Stimulated activated naive B cell treated with anti-CD40 and anti-IgM and Interleukin-4, amounts not matched to agents 10 μg/mL and 1 μg/mL and 100 μg/mL, for 72 hours (primary cell): ENCODE results near the gene PLA2G2E.
A peak's percentile ranks its signal among the peaks of the same experiment; 100 is the strongest.
"Not testable (repeated sequence)": the region's sequence is repeated elsewhere in the genome, so short reads cannot be mapped to it uniquely, and the experiment has no call there.

Source experiments
- ATAC-seq, 2 donors: fragments of 150-1000 bp; cut with Tn5 transposase; replicated peaks; 2 replicates each; pipeline ENCODE4 v1.10.0; 2021; ENCODE audit warnings: moderate library complexity in 1 of 2
- DNase-seq: peaks from one replicate; pipeline ENCODE4 v3.0.0; 2021
- H3K27ac Mint-ChIP-seq: one replicate; pipeline ENCODE4 v1.8.0; 2022; ENCODE audit warnings: mild to moderate bottlenecking, mixed read lengths
- H3K27me3 Mint-ChIP-seq, 2 donors: one replicate each; pipeline ENCODE4 v1.8.0; 2022; ENCODE audit warnings: mixed read lengths in 2 of 2
- H3K36me3 Mint-ChIP-seq, 2 donors: one replicate each; pipeline ENCODE4 v1.8.0; 2022; ENCODE audit warnings: mixed read lengths in 2 of 2, mild to moderate bottlenecking in 1 of 2
- H3K4me1 Mint-ChIP-seq, 2 donors: one replicate each; pipeline ENCODE4 v1.8.0; 2022; ENCODE audit warnings: mixed read lengths in 2 of 2, mild to moderate bottlenecking in 1 of 2
- H3K4me3 Mint-ChIP-seq, 2 donors: one replicate each; pipeline ENCODE4 v1.8.0; 2022; ENCODE audit warnings: mild to moderate bottlenecking in 2 of 2, mixed read lengths in 2 of 2, moderate library complexity in 1 of 2
- H3K9me3 Mint-ChIP-seq, 2 donors: one replicate each; pipeline ENCODE4 v1.8.0; 2022; ENCODE audit warnings: mixed read lengths in 2 of 2, mild to moderate bottlenecking in 1 of 2

The PLA2G2E gene

GRCh38 chr1:19945914-19946313, 22.5 kb upstream of the PLA2G2E start:
- DNase-seq (no peak), ATAC-seq (no peak)
- peaks cover 22 to 43% of the 10 kb centered on the region in 2 donors for H3K27me3 Mint-ChIP-seq
- H3K9me3 Mint-ChIP-seq, result no peaks in the 10 kb centered on the region
- H3K36me3 Mint-ChIP-seq, result no peaks in the 10 kb centered on the region
- H3K4me3 Mint-ChIP-seq, result no peak overlapping the region
- no peaks in the 10 kb centered on the region for H3K4me1 Mint-ChIP-seq
- no peak overlapping the region for H3K27ac Mint-ChIP-seq

- ATAC-seq, result no peak
Observed at GRCh38 chr1:19942657-19943056, 19.2 kb upstream of the PLA2G2E start.

GRCh38 chr1:19942088-19942487, 18.7 kb upstream of the PLA2G2E start:
- H3K36me3 Mint-ChIP-seq, result no peaks in the 10 kb centered on the region
- no peaks in the 10 kb centered on the region for H3K4me1 Mint-ChIP-seq
- peaks cover 14 to 23% of the 10 kb centered on the region in 2 donors for H3K27me3 Mint-ChIP-seq
- H3K4me3 Mint-ChIP-seq, result no peak overlapping the region
- H3K9me3 Mint-ChIP-seq, result peaks cover 0 to 4% of the 10 kb centered on the region in 2 donors
- DNase-seq (no peak), ATAC-seq (no peak)
- no peak overlapping the region for H3K27ac Mint-ChIP-seq

More at GRCh38 chr1:19942657-19943056, 19.2 kb upstream of the PLA2G2E start:
- Mint-ChIP-seq H3K27me3 (peaks cover 14 to 23% of the 10 kb centered on the region in 2 donors), H3K27ac (no peak overlapping the region), H3K36me3 (no peaks in the 10 kb centered on the region), H3K4me3 (no peak overlapping the region), H3K4me1 (no peaks in the 10 kb centered on the region), H3K9me3 (peaks cover 0 to 4% of the 10 kb centered on the region in 2 donors)
- DNase-seq, result no peak

- no peak overlapping the region for H3K27ac Mint-ChIP-seq
- H3K36me3 Mint-ChIP-seq, result no peaks in the 10 kb centered on the region
- no peak overlapping the region for H3K4me3 Mint-ChIP-seq
- peaks cover 3% of the 10 kb centered on the region in 2 donors for H3K4me1 Mint-ChIP-seq
- ATAC-seq, result no peak
- H3K9me3 Mint-ChIP-seq, result peaks cover 0 to 4% of the 10 kb centered on the region in 2 donors
- no peak for DNase-seq
- peaks cover 14 to 15% of the 10 kb centered on the region in 2 donors for H3K27me3 Mint-ChIP-seq
Observed at GRCh38 chr1:19941206-19941568, 17.8 kb upstream of the PLA2G2E start.

- H3K27ac Mint-ChIP-seq, result no peak overlapping the region
- no peak overlapping the region for H3K4me3 Mint-ChIP-seq
- H3K36me3 Mint-ChIP-seq, result no peaks in the 10 kb centered on the region
- peaks cover 0 to 4% of the 10 kb centered on the region in 2 donors for H3K9me3 Mint-ChIP-seq
- peaks cover 11 to 14% of the 10 kb centered on the region in 2 donors for H3K27me3 Mint-ChIP-seq
- no peak for ATAC-seq
- peaks cover 5 to 7% of the 10 kb centered on the region in 2 donors for H3K4me1 Mint-ChIP-seq
- no peak for DNase-seq
Observed at GRCh38 chr1:19940486-19941205, 17.2 kb upstream of the PLA2G2E start.

- Mint-ChIP-seq H3K9me3 (peaks cover 4 to 6% of the 10 kb centered on the region in 2 donors), H3K4me1 (peaks cover 5 to 7% of the 10 kb centered on the region in 2 donors), H3K27me3 (peaks cover 0 to 6% of the 10 kb centered on the region in 2 donors), H3K36me3 (no peaks in the 10 kb centered on the region), H3K27ac (no peak overlapping the region), H3K4me3 (no peak overlapping the region)
- ATAC-seq (no peak), DNase-seq (no peak)
Observed at GRCh38 chr1:19938472-19938871, 15.1 kb upstream of the PLA2G2E start.

- ATAC-seq, result peak; percentile 94 to 95
- H3K27ac Mint-ChIP-seq, result peak overlapping the region; percentile 66
- DNase-seq, result no peak
Observed at GRCh38 chr1:19936061-19936750, 12.8 kb upstream of the PLA2G2E start.

GRCh38 chr1:19934336-19934735, 10.9 kb upstream of the PLA2G2E start:
- peaks cover 4 to 10% of the 10 kb centered on the region in 2 donors for H3K36me3 Mint-ChIP-seq
- H3K4me3 Mint-ChIP-seq, result no peak overlapping the region
- H3K9me3 Mint-ChIP-seq, result peaks cover 20 to 23% of the 10 kb centered on the region in 2 donors
- DNase-seq, result no peak
- ATAC-seq, result no peak
- no peak overlapping the region for H3K27ac Mint-ChIP-seq
- H3K4me1 Mint-ChIP-seq, result peaks cover 5 to 7% of the 10 kb centered on the region in 2 donors
- H3K27me3 Mint-ChIP-seq, result peaks cover 0 to 10% of the 10 kb centered on the region in 2 donors

More at GRCh38 chr1:19936061-19936750, 12.8 kb upstream of the PLA2G2E start:
- Mint-ChIP-seq H3K9me3 (peaks cover 20 to 21% of the 10 kb centered on the region in 2 donors), H3K36me3 (peaks cover 4 to 10% of the 10 kb centered on the region in 2 donors), H3K4me3 (no peak overlapping the region), H3K4me1 (peaks cover 5 to 7% of the 10 kb centered on the region in 2 donors), H3K27me3 (peaks cover 5% of the 10 kb centered on the region in 2 donors)

GRCh38 chr1:19932866-19933265, 9.4 kb upstream of the PLA2G2E start:
- DNase-seq (no peak), ATAC-seq (no peak)
- Mint-ChIP-seq H3K9me3 (peaks cover 19 to 20% of the 10 kb centered on the region in 2 donors), H3K36me3 (peaks cover 4 to 10% of the 10 kb centered on the region in 2 donors), H3K4me3 (no peak overlapping the region), H3K27me3 (peaks cover 0 to 13% of the 10 kb centered on the region in 2 donors), H3K4me1 (peaks cover 5 to 7% of the 10 kb centered on the region in 2 donors), H3K27ac (no peak overlapping the region)

- not testable (repeated sequence) for H3K4me3 Mint-ChIP-seq, DNase-seq, H3K4me1 Mint-ChIP-seq, H3K27ac Mint-ChIP-seq, ATAC-seq, H3K36me3 Mint-ChIP-seq
- Mint-ChIP-seq H3K9me3 (peaks cover 9 to 10% of the 10 kb centered on the region in 2 donors), H3K27me3 (peaks cover 8 to 21% of the 10 kb centered on the region in 2 donors)
Observed at GRCh38 chr1:19927130-19927421, 3.7 kb upstream of the PLA2G2E start.

GRCh38 chr1:19926296-19927129, 3.1 kb upstream of the PLA2G2E start:
- Mint-ChIP-seq H3K27ac (no peak overlapping the region), H3K9me3 (peaks cover 4 to 5% of the 10 kb centered on the region in 2 donors), H3K27me3 (peaks cover 8 to 21% of the 10 kb centered on the region in 2 donors), H3K4me1 (no peaks in the 10 kb centered on the region), H3K4me3 (no peak overlapping the region), H3K36me3 (no peaks in the 10 kb centered on the region)
- ATAC-seq (no peak), DNase-seq (no peak)

GRCh38 chr1:19925342-19926070, 2.1 kb upstream of the PLA2G2E start:
- Mint-ChIP-seq H3K9me3 (peaks cover 0 to 2% of the 10 kb centered on the region in 2 donors), H3K4me3 (no peak overlapping the region), H3K27ac (no peak overlapping the region), H3K27me3 (peaks cover 13 to 21% of the 10 kb centered on the region in 2 donors), H3K36me3 (no peaks in the 10 kb centered on the region), H3K4me1 (no peaks in the 10 kb centered on the region)
- ATAC-seq, result no peak
- no peak for DNase-seq

- H3K4me3 Mint-ChIP-seq, result no peak overlapping the region
- DNase-seq (no peak), ATAC-seq (no peak)
- no peaks in the 10 kb centered on the region for H3K36me3 Mint-ChIP-seq
- H3K27ac Mint-ChIP-seq, result no peak overlapping the region
- H3K27me3 Mint-ChIP-seq, result peaks cover 12 to 13% of the 10 kb centered on the region in 2 donors
- H3K4me1 Mint-ChIP-seq, result no peaks in the 10 kb centered on the region
- H3K9me3 Mint-ChIP-seq, result no peaks in the 10 kb centered on the region
Observed at GRCh38 chr1:19923953-19924346, 533 bp upstream of the PLA2G2E start.
